GM12892 (cell line): ENCODE data around the gene AKAP13.

Source experiments
- POLR2A ChIP-seq: IDR thresholded peaks from 2 replicates; pipeline ENCODE4 v1.6.1; 2011; ENCODE audit warnings: low read depth, low read length, control low read depth
- POLR2AphosphoS5 ChIP-seq: IDR thresholded peaks from 2 replicates; pipeline ENCODE4 v1.6.1; 2011; ENCODE audit warnings: low read depth, low read length, control low read depth
- TAF1 ChIP-seq: IDR thresholded peaks from 2 replicates; pipeline ENCODE4 v1.6.1; 2011; ENCODE audit warnings: low read depth, mild to moderate bottlenecking, control low read depth, low read length, borderline replicate concordance

DNA sequence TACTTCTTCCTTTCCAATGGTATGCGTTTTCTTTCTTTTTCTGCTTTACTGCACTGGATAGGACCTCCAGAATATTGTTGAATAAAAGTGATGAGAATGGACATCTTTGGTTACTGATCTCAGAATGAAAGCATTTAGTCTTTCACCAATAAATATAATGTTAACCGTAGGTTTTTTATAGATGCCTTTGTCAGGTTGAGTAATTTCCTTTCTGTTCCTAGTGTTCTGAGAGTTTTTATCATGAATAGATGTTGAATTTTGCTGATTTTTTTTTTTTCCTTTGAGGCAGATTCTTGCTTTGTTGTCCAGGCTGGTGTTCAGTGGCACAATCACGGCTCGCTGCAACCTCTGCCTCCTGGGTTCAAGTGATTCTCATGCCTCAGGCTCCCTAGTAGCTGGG lies 255.9 kb downstream of the AKAP13 start:
- TF ChIP-seq POLR2A (no peak), TAF1 (no peak), POLR2AphosphoS5 (no peak)
